Measurements from ENCODE around the gene EOLA2.
"Not testable (repeated sequence)": the region's sequence is repeated elsewhere in the genome, so short reads cannot be mapped to it uniquely, and the experiment has no call there.

EOLA2 gene

GRCh38 chrX:149938427-149938880 is at the start of gene EOLA2:
Gene EOLA2, minus strand, starts transcription at chrX:149938491. Its CDS starts 4,617 bp downstream, at chrX:149933874.
- peak; percentile 95 for DNase-seq (ENCODE audit: low read depth, low spot score)

GRCh38 chrX:149987613-149988012 is 49.3 kb upstream of the EOLA2 start:
- DNase-seq (ENCODE audit: low read depth, low spot score) = no peak

GRCh38 chrX:149984411-149984810 is 46.1 kb upstream of the EOLA2 start:
- no peak for DNase-seq (ENCODE audit: low read depth, low spot score)

GRCh38 chrX:149982310-149982709 is 44.0 kb upstream of the EOLA2 start:
- DNase-seq (ENCODE audit: low read depth, low spot score) = no peak

- no peak for DNase-seq (ENCODE audit: low read depth, low spot score)
Measured at GRCh38 chrX:149979126-149979644, 40.9 kb upstream of the EOLA2 start.

- peak; percentile 12 for DNase-seq (ENCODE audit: low read depth, low spot score)
Measured at GRCh38 chrX:149962859-149963757, 24.8 kb upstream of the EOLA2 start.

- no peak for DNase-seq (ENCODE audit: low read depth, low spot score)
Measured at GRCh38 chrX:149962010-149962409, 23.7 kb upstream of the EOLA2 start.

GRCh38 chrX:149961572-149961971 is 23.3 kb upstream of the EOLA2 start:
- DNase-seq (ENCODE audit: low read depth, low spot score) = no peak

GRCh38 chrX:149950681-149951080 is 12.4 kb upstream of the EOLA2 start:
- DNase-seq (ENCODE audit: low read depth, low spot score) = peak; percentile 20

- no peak for DNase-seq (ENCODE audit: low read depth, low spot score)
Measured at GRCh38 chrX:149949743-149950436, 11.6 kb upstream of the EOLA2 start.

GRCh38 chrX:149948016-149948415 is 9.7 kb upstream of the EOLA2 start:
- DNase-seq (ENCODE audit: low read depth, low spot score) = no peak

- not testable (repeated sequence) for DNase-seq (ENCODE audit: low read depth, low spot score)
Measured at GRCh38 chrX:149946932-149947331, 8.6 kb upstream of the EOLA2 start.

- DNase-seq (ENCODE audit: low read depth, low spot score) = not testable (repeated sequence)
Measured at GRCh38 chrX:149945820-149946219, 7.5 kb upstream of the EOLA2 start.

GRCh38 chrX:149945087-149945670 is 6.9 kb upstream of the EOLA2 start:
- not testable (repeated sequence) for DNase-seq (ENCODE audit: low read depth, low spot score)

- not testable (repeated sequence) for DNase-seq (ENCODE audit: low read depth, low spot score)
Measured at GRCh38 chrX:149940674-149941024, 2.4 kb upstream of the EOLA2 start.

GRCh38 chrX:149939905-149940673 is 1.8 kb upstream of the EOLA2 start:
- peak; percentile 91 for DNase-seq (ENCODE audit: low read depth, low spot score)

GRCh38 chrX:149939655-149939904 is 1.3 kb upstream of the EOLA2 start:
- no peak for DNase-seq (ENCODE audit: low read depth, low spot score)

- peak; percentile 74 for DNase-seq (ENCODE audit: low read depth, low spot score)
Measured at GRCh38 chrX:149938881-149939654, 777 bp upstream of the EOLA2 start.

GRCh38 chrX:149937871-149938426 is 342 bp downstream of the EOLA2 start:
- no peak for DNase-seq (ENCODE audit: low read depth, low spot score)

GRCh38 chrX:149937328-149937727 is 963 bp downstream of the EOLA2 start:
- DNase-seq (ENCODE audit: low read depth, low spot score) = not testable (repeated sequence)

Measured in smooth muscle cell of the brain vasculature (primary cell).